Measurements from ENCODE around the gene PNCK.

The PNCK gene

DNA sequence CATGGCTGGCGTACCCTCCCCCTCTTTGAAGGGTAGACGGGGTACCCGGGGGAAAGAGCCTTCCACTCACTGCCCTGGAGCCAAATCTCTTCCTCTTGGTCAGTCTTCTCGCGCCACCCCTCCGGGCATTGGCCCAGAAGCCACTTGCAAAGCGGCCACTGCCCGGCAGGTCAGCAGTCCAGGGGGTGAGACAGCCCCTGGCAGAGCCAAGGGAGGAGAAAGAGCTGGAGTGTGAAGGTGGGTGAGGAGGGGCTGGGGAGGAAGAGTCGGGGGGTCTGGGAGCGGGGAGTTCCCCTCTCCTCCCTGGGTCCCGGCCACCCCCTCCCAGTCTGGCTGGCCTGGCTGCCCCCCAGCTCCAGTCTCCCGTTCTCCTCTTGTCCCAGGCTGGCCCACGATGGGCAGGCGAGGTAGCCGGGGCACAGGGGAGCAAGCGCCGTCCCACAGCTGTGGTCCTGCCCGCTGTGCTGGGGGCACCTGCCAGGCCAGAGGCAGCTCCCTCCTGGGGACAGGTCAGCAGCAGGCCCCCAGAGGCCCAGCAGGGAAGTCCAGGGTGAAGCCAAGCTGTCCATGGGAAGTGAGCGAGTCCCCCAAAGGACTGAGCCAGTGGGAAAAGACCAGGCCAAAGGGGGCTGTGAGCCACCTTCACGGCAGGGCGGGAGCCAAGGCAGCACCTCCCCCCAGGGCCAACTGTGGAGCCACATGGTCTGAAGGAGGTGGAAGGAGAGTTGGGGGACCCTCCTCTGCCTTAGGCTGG, 48.2 kb downstream of the PNCK start:
- ChIA-PET POLR2A (no interaction called here), CTCF (interaction anchor here (0.6 kb wide), 1 partner anchor 11 kb away, joined by 4 read pairs; no protein-coding TSS in a partner anchor)
- TF ChIP-seq NFRKB (IDR thresholded peaks at IDR 0.05) (no peak), ELF4 (IDR thresholded peaks at IDR 0.05) (no peak)
- TF ChIP-seq, protein P1, sequence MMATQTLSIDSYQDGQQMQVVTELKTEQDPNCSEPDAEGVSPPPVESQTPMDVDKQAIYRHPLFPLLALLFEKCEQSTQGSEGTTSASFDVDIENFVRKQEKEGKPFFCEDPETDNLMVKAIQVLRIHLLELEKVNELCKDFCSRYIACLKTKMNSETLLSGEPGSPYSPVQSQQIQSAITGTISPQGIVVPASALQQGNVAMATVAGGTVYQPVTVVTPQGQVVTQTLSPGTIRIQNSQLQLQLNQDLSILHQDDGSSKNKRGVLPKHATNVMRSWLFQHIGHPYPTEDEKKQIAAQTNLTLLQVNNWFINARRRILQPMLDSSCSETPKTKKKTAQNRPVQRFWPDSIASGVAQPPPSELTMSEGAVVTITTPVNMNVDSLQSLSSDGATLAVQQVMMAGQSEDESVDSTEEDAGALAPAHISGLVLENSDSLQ (IDR thresholded peaks at IDR 0.05), result no peak
- no peak for DNase-seq (ENCODE audit: extremely low spot score)

DNA sequence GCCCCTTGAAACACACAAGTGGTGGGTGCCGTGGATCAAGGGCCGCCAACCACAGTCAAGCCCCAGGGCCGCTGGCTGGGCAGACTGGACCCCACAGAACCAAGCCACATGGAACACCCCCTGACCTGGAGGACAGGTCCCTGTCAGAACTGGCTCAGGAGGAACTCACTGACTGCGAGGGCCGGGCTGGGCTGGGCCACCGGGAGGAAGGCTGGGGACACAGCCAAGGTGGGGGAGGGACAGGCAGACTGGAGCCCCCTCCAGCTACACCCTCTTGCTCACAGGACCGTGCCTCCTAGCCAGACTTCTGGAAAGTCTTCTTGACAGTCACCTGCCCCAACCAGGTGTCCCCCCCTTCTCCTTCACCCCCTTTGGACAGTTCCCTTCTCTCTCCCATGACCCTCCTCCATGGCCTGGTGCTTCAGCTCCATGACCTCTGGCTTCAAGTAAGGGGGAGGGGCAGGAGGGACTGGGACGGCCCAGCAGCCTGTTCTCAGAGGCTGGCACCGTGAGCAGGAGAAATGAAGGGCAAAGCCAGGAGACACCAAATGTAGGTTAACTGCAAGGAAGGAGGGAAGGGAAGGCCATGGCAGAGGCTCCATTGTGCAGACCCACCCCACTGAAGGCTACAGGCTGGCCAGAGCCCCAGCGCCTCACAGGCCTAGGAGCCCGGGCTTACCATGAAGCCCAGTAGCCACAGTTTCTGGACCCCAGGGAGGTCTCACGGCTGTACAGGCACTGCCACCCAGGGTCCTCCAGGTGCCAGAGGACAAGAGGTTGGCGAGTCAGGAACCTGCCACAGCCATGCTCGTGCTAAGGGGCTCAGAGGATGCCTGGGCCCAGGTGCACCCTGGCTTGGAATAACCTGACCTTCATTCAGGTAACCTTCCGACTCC, 49.2 kb downstream of the PNCK start:
- TF ChIP-seq BHLHE40 (IDR thresholded peaks at IDR 0.05; ENCODE audit: borderline replicate concordance) (no peak), FOXA1 (IDR thresholded peaks at IDR 0.05) (no peak), LEF1 (IDR thresholded peaks at IDR 0.05; ENCODE audit: borderline replicate concordance) (no peak), TARDBP (IDR thresholded peaks at IDR 0.05) (no peak), HDGF (IDR thresholded peaks at IDR 0.05; ENCODE audit: borderline replicate concordance) (no peak), ZNF384 (IDR thresholded peaks at IDR 0.05) (no peak), ARNT (IDR thresholded peaks at IDR 0.05) (no peak), FOXK2 (IDR thresholded peaks at IDR 0.05) (no peak), SP1 (IDR thresholded peaks at IDR 0.05) (no peak), NFRKB (IDR thresholded peaks at IDR 0.05) (no peak), ELF4 (IDR thresholded peaks at IDR 0.05) (no peak), CTBP1 (IDR thresholded peaks at IDR 0.05; ENCODE audit: borderline replicate concordance) (no peak), FOXM1 (IDR thresholded peaks at IDR 0.05; ENCODE audit: borderline replicate concordance) (no peak), SUZ12 (IDR thresholded peaks at IDR 0.05) (no peak), L3MBTL2 (conservative IDR thresholded peaks at IDR 0.05) (no peak)
- TF ChIP-seq, protein P1 (IDR thresholded peaks at IDR 0.05), result no peak
- DNase-seq (ENCODE audit: extremely low spot score), result no peak
- ChIA-PET POLR2A (no interaction called here), CTCF (interaction anchor here (2.4 kb wide), 1 partner anchor 12 kb away, joined by 9 read pairs; no protein-coding TSS in a partner anchor)

DNA sequence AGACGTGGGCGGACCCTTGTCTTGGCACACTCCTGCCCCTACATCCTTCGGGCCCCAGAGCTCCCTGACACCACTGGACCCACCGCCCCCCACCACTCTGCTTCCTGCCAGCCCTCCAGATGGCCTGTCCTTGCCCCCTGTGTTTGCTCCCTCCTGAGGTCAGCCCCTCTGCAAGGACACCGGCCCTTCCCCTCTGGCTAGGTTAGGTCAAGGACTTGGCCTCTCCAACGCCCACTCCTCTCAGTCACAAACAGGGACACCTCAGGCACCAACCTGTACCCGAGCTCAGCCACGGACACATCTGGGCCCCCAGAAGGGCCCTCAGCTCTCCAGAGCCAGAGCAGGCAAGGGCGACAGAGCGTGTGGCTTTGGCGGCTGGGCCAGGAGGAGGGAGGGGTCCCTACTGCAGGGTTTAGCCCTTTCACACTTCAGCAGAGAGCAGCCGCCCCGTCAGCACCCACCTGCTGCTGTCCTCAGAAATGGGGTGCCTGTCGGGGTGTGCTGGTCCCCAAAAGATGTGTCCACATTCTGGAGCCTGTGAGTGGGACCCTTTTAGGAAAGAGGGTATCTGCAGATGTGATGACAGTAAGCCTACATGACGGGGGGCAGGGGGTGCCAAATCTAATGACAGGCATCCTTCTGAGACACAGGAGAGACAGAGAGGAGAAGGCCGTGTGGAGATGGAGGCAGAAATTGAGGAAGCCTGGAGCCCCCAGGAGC, 50.1 kb downstream of the PNCK start:
- POLR2A ChIA-PET, result no interaction called here
- CTCF ChIA-PET, result interaction anchor here (2.4 kb wide), 1 partner anchor 13 kb away, joined by 9 read pairs; no protein-coding TSS in a partner anchor
- TF ChIP-seq HDGF (IDR thresholded peaks at IDR 0.05; ENCODE audit: borderline replicate concordance) (no peak), SP1 (IDR thresholded peaks at IDR 0.05) (no peak), TARDBP (IDR thresholded peaks at IDR 0.05) (no peak), ELF4 (IDR thresholded peaks at IDR 0.05) (no peak), LEF1 (IDR thresholded peaks at IDR 0.05; ENCODE audit: borderline replicate concordance) (no peak), ZNF384 (IDR thresholded peaks at IDR 0.05) (no peak), CTBP1 (IDR thresholded peaks at IDR 0.05; ENCODE audit: borderline replicate concordance) (no peak), BHLHE40 (IDR thresholded peaks at IDR 0.05; ENCODE audit: borderline replicate concordance) (no peak), ARNT (IDR thresholded peaks at IDR 0.05) (no peak), FOXM1 (IDR thresholded peaks at IDR 0.05; ENCODE audit: borderline replicate concordance) (no peak)
- TF ChIP-seq, protein P1 (IDR thresholded peaks at IDR 0.05), result no peak
- no peak for DNase-seq (ENCODE audit: extremely low spot score)

DNA sequence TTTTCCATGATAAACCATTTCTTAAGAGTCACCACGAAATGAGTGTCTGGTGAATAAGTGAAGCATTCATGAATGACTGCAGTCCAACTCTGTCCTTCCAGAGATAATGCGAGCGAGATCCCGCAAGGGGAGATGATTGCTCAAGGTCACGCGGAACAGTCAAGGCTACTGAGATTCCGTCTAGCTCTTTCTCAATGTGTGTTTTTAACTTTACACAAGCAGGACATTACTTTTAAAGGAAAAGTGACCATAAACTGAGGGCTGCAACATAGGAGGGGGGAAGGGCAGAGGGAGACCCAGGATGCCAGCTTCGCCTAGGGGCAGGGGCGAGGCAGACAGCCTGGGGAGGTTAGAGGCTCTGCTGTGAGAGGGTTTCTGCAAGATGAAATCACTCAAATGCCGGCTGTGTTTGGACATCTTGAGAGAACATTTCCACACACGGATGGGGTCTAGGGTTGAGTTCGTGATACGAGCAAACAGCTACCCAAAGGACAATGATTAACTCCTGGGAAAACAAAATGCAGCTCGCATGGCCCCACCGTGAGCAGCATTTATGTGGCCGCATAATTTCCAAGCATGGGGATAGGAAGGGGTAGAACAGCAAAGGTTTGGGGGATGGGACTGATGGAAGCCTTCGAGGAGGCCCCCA, 50.8 kb downstream of the PNCK start:
- ChIA-PET POLR2A (no interaction called here), CTCF (interaction anchor here (2.4 kb wide), 1 partner anchor 13 kb away, joined by 9 read pairs; no protein-coding TSS in a partner anchor)

More for the DNA sequence above, 50.8 kb downstream of the PNCK start:
- no peak for TF ChIP-seq BHLHE40 (IDR thresholded peaks at IDR 0.05; ENCODE audit: borderline replicate concordance)
- no peak for TF ChIP-seq FOXA1 (IDR thresholded peaks at IDR 0.05)
- TF ChIP-seq ZNF384 (IDR thresholded peaks at IDR 0.05), result no peak
- TF ChIP-seq, protein P1 (IDR thresholded peaks at IDR 0.05), result no peak
- TF ChIP-seq NFRKB (IDR thresholded peaks at IDR 0.05), result no peak
- no peak for TF ChIP-seq LEF1 (IDR thresholded peaks at IDR 0.05; ENCODE audit: borderline replicate concordance)
- TF ChIP-seq CTBP1 (IDR thresholded peaks at IDR 0.05; ENCODE audit: borderline replicate concordance), result no peak
- TF ChIP-seq FOXM1 (IDR thresholded peaks at IDR 0.05; ENCODE audit: borderline replicate concordance), result no peak
- no peak for TF ChIP-seq ELF4 (IDR thresholded peaks at IDR 0.05)
- TF ChIP-seq SUZ12 (IDR thresholded peaks at IDR 0.05), result no peak
- no peak for TF ChIP-seq L3MBTL2 (conservative IDR thresholded peaks at IDR 0.05)
- TF ChIP-seq HDGF (IDR thresholded peaks at IDR 0.05; ENCODE audit: borderline replicate concordance), result no peak
- no peak for TF ChIP-seq TARDBP (IDR thresholded peaks at IDR 0.05)
- TF ChIP-seq SP1 (IDR thresholded peaks at IDR 0.05), result no peak
- no peak for DNase-seq (ENCODE audit: extremely low spot score)
